Stimulated activated naive CD4-positive, alpha-beta T cell (primary cell): Measurements from ENCODE around the gene ZXDC.

Experiments
- DNase-seq, 6 experiments: peaks; one replicate each; lab custom pipeline; 2025; lab: John Stamatoyannopoulos, UW

ZXDC gene

GRCh38 chr3:126417515-126417914 lies 58.2 kb downstream of the ZXDC start:
- no peak for DNase-seq

- no peak for DNase-seq
These were observed 58.7 kb downstream of the ZXDC start for GRCh38 chr3:126416943-126417342.

- DNase-seq: no peak
These were observed 59.8 kb downstream of the ZXDC start for GRCh38 chr3:126415661-126416591.

- DNase-seq: no peak
These were observed 60.6 kb downstream of the ZXDC start for GRCh38 chr3:126414961-126415660.

GRCh38 chr3:126414406-126414805 lies 61.3 kb downstream of the ZXDC start:
- no peak for DNase-seq

GRCh38 chr3:126413693-126414080 lies 62.0 kb downstream of the ZXDC start:
- no peak for DNase-seq

- DNase-seq: no peak
These were observed 62.6 kb downstream of the ZXDC start for GRCh38 chr3:126412841-126413692.

- no peak for DNase-seq
These were observed 67.6 kb downstream of the ZXDC start for GRCh38 chr3:126408099-126408498.

- no peak for DNase-seq
These were observed 68.2 kb downstream of the ZXDC start for GRCh38 chr3:126407412-126408044.

- DNase-seq: no peak
These were observed 69.0 kb downstream of the ZXDC start for GRCh38 chr3:126406389-126407296.

GRCh38 chr3:126402666-126403302 lies 72.9 kb downstream of the ZXDC start:
- no peak for DNase-seq

- no peak for DNase-seq
These were observed 73.5 kb downstream of the ZXDC start for GRCh38 chr3:126402178-126402577.

- no peak for DNase-seq
These were observed 74.0 kb downstream of the ZXDC start for GRCh38 chr3:126401611-126402160.

- DNase-seq: no peak
These were observed 75.9 kb downstream of the ZXDC start for GRCh38 chr3:126399756-126400155.

- DNase-seq: no peak
These were observed 76.3 kb downstream of the ZXDC start for GRCh38 chr3:126399351-126399735.

GRCh38 chr3:126398423-126399350 lies 77.0 kb downstream of the ZXDC start:
- no peak for DNase-seq

GRCh38 chr3:126397610-126398422 lies 77.9 kb downstream of the ZXDC start:
- DNase-seq: no peak

GRCh38 chr3:126396536-126396935 lies 79.2 kb downstream of the ZXDC start:
- DNase-seq: no peak
